Heart left ventricle (tissue), 16 donors: Measurements from ENCODE around the gene STUM. TPM values are rescaled to one million over a fixed set of nuclear protein-coding genes. Genes with fewer than 3 reads are reported as not detected.

ENCODE experiments used
- ATAC-seq, 4 donors: fragments of 200-7000 bp; cut with Tn5 transposase; one replicate each; pipeline ENCODE4 v1.9.1; 2020 to 2022; ENCODE audit warnings: moderate library complexity in 4 of 4, mild to moderate bottlenecking in 3 of 4, moderate number of reproducible peaks in 1 of 4
- DNase-seq, 5 donors: peaks; one replicate each; pipeline ENCODE4 v3.0.0-alpha.2; 2020
- H3K27ac ChIP-seq, 12 donors: fragments of 200-600 bp; sonication (generic) in 4 of 12; one replicate each; pipeline versions ENCODE4 v1.5.0 to v1.8.0; 2016 to 2022; ENCODE audit warnings: mild to moderate bottlenecking in 2 of 12
- H3K27me3 ChIP-seq, 9 donors: fragments of 200-600 bp; sonication (generic) in 2 of 9; one replicate each; pipeline versions ENCODE4 v1.5.1 to v1.8.0; 2016 to 2022; ENCODE audit warnings: mild to moderate bottlenecking in 3 of 9
- H3K36me3 ChIP-seq, 9 donors: fragments of 200-600 bp; sonication (generic) in 2 of 9; one replicate each; pipeline versions ENCODE4 v1.5.0 to v1.8.0; 2018 to 2022; ENCODE audit warnings: mild to moderate bottlenecking in 2 of 9
- H3K4me1 ChIP-seq, 12 donors: fragments of 200-600 bp; sonication (generic) in 4 of 12; one replicate each; pipeline versions ENCODE4 v1.5.0 to v1.8.0; 2016 to 2022; ENCODE audit warnings: mild to moderate bottlenecking in 3 of 12
- H3K4me3 ChIP-seq, 12 donors: fragments of 200-600 bp; sonication (generic) in 4 of 12; one replicate each; pipeline versions ENCODE4 v1.5.0 to v1.8.0; 2017 to 2022; ENCODE audit warnings: mild to moderate bottlenecking in 9 of 12, moderate library complexity in 4 of 12
- H3K9me3 ChIP-seq, 12 donors: fragments of 200-600 bp; sonication (generic) in 4 of 12; one replicate each; pipeline versions ENCODE4 v1.5.0 to v1.8.0; 2016 to 2022; ENCODE audit warnings: mild to moderate bottlenecking in 1 of 12
- POLR2A ChIP-seq, 2 donors: fragments of 450-650 bp; IDR thresholded peaks; one replicate each; pipeline ENCODE4 v1.6.1; 2017; ENCODE audit warnings: antibody characterized with exemption in 2 of 2, mild to moderate bottlenecking in 2 of 2, moderate library complexity in 2 of 2
- WGBS, 4 donors: extraction: QIAGEN DNeasy Blood & Tissue Kit in 2 of 4; methylation state at CpG; one replicate each; pipeline versions ENCODE4 v1.1.5 to v1.1.7; 2013 to 2018; 5-methylcytosine and 5-hydroxymethylcytosine counted together
- intact Hi-C, 10 donors: fragments of 100-400 bp; cut with DNase I; formaldehyde crosslinking; loops; one replicate each; pipeline versions ENCODE4 v1.11.1 to v1.14.2; 2022
- polyA plus RNA-seq, 2 donors: library from polyadenylated mRNA; stranded (reverse); fragments of 200-250 nt; gene quantifications; one replicate each; pipeline ENCODE4 v1.2.3, GENCODE V29; 2013
- total RNA-seq, 9 donors: library from RNA; depleted of rRNA in 2 of 9; stranded (reverse); fragments of >200 nt in 2 of 9; fragmentation: NEBNext Ultra II Directional in 3 of 9; extraction: Animal tissue kit (Norgen Biotek cat#: 25700) in 3 of 9; gene quantifications; one replicate each; pipeline versions ENCODE4 v1.1.0 to v1.2.4, GENCODE V29; 2016 to 2023
- TF ChIP-seq, protein P1 (sequence below), 12 donors: fragments of 200-600 bp; sonication (generic) in 4 of 12; IDR thresholded peaks; one replicate each; pipeline versions ENCODE4 v1.5.0 to v1.8.0; 2018 to 2022; ENCODE audit warnings: antibody characterized with exemption in 12 of 12, mild to moderate bottlenecking in 5 of 12
- donor health status: ischemic (EF 13 %, LVEDD 7.1; RV severe dilation, severe dysfunction).
- donor health status: healthy with polysubstance abuse.
- donor health status: DM: no; HTN: yes; CAD: no.
- donor health status: DM: no; HTN: no; CAD: no.
- donor health status: ischemic (EF 25% LVEDD 6.9; RV normal size, moderate dysfunction).
- donor health status: ischemic (EF 25% LVEDD 5.7; RV mildly dilated, moderate dysfunction).
- donor health status: healthy.
- donor health status: DM: yes; HTN: yes; CAD: no.
- donor health status: ischemic (EF 35%, LVEDD 5.7; RV mildly dilated, moderate dysfunction).
- donor health status: nonischemic (EF 11% LVEDD 7.7; RV severe dilation, severe dysfunction).
- donor health status: DM: yes; HTN: yes; CAD: no.
- donor health status: PGD.
- donor health status: ischemic (EF 29% LVEDD 5.4; RV normal size, mild dysfunction).
- donor health status: nonischemic (EF 23%, LVEDD 6.1; RV moderate dilation, normal function).

STUM gene
- total and polyA plus RNA-seq, 11 donors: 0.39 to 1.7 (median 0.97) TPM

DNA sequence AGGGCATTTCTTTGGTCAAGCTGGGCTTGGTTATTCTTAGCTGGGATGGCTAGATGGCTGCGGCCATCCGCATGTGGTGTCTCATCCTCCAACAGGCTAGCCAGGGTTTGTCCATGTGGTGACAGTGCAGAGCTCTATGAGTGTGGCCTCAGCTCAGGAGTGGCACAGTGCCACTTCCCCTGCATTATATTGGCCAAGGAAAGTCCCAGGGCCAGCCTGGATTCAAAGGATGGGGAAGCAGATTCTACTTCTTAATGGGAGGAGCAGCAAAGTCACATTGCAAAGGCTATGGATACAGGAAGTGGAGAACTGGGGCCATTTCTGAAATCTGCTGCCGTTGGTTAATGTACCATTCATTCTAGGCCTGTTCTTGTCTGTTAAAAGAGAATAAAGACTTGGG, 34.4 kb downstream of the STUM start:
- Histone ChIP-seq H3K27ac (no peak overlapping the region), H3K4me1 (peaks cover 0 to under 1% (median 0%) of the 10 kb centered on the region in 12 donors), H3K9me3 (peaks cover 0 to 4% (median 0%) of the 10 kb centered on the region in 12 donors), H3K4me3 (no peak overlapping the region), H3K36me3 (no peaks in the 10 kb centered on the region), H3K27me3 (no peaks in the 10 kb centered on the region)
- DNase-seq (no peak), ATAC-seq (no peak)
- intact Hi-C loops: no loop called here
- TF ChIP-seq, protein P1, sequence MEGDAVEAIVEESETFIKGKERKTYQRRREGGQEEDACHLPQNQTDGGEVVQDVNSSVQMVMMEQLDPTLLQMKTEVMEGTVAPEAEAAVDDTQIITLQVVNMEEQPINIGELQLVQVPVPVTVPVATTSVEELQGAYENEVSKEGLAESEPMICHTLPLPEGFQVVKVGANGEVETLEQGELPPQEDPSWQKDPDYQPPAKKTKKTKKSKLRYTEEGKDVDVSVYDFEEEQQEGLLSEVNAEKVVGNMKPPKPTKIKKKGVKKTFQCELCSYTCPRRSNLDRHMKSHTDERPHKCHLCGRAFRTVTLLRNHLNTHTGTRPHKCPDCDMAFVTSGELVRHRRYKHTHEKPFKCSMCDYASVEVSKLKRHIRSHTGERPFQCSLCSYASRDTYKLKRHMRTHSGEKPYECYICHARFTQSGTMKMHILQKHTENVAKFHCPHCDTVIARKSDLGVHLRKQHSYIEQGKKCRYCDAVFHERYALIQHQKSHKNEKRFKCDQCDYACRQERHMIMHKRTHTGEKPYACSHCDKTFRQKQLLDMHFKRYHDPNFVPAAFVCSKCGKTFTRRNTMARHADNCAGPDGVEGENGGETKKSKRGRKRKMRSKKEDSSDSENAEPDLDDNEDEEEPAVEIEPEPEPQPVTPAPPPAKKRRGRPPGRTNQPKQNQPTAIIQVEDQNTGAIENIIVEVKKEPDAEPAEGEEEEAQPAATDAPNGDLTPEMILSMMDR (IDR thresholded peaks at IDR 0.05): no peak
- no peak for TF ChIP-seq POLR2A (IDR thresholded peaks at IDR 0.05)
- WGBS, 4 donors: 90 to 94% (median 92%) methylated on average over 3 of the region's 3 CpGs

DNA sequence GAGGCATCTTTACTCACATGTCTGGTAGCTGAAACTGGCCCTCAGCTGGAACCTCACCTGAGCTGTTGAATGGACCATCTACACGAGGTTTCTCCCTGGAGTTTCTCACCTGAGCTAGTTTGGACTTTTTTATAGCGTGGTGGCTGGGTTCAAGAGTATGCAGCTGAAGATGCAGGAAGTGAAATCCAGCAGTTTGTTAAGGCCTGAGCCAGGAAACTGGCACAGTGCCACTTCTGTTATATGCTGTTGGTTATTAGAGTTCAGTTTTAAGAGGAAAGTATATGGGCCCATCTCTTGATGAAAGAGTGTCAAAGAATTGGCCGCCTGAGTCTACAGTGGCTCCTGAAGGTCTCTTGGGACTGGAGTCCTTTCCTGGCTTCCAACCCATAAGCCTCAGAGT, 35.6 kb downstream of the STUM start:
- DNase-seq (no peak), ATAC-seq (no peak)
- TF ChIP-seq, protein P1 (IDR thresholded peaks at IDR 0.05): no peak
- no peak for TF ChIP-seq POLR2A (IDR thresholded peaks at IDR 0.05)
- Histone ChIP-seq H3K4me1 (peaks cover 0 to 12% (median 0%) of the 10 kb centered on the region in 12 donors), H3K9me3 (peaks cover 0 to 4% (median 0%) of the 10 kb centered on the region in 12 donors), H3K27me3 (no peaks in the 10 kb centered on the region), H3K4me3 (no peak overlapping the region), H3K36me3 (no peaks in the 10 kb centered on the region), H3K27ac (no peak overlapping the region)
- intact Hi-C loops: no loop called here
- 59 to 83% (median 70%) methylated on average over 3 of the region's 3 CpGs for WGBS, 4 donors

- intact Hi-C loops: no loop called here
- Histone ChIP-seq H3K4me1 (peaks cover 0 to 12% (median 0%) of the 10 kb centered on the region in 12 donors), H3K9me3 (no peaks in the 10 kb centered on the region), H3K27me3 (no peaks in the 10 kb centered on the region), H3K27ac (no peak overlapping the region), H3K36me3 (no peaks in the 10 kb centered on the region), H3K4me3 (no peak overlapping the region)
- DNase-seq: no peak
- TF ChIP-seq, protein P1 (IDR thresholded peaks at IDR 0.05): no peak
- TF ChIP-seq POLR2A (IDR thresholded peaks at IDR 0.05): no peak
- no peak for ATAC-seq
- 92 to 94% (median 93%) methylated on average over 7 of the region's 7 CpGs for WGBS, 4 donors
Measured at GRCh38 chr1:226586116-226586515, 37.6 kb downstream of the STUM start.

DNA sequence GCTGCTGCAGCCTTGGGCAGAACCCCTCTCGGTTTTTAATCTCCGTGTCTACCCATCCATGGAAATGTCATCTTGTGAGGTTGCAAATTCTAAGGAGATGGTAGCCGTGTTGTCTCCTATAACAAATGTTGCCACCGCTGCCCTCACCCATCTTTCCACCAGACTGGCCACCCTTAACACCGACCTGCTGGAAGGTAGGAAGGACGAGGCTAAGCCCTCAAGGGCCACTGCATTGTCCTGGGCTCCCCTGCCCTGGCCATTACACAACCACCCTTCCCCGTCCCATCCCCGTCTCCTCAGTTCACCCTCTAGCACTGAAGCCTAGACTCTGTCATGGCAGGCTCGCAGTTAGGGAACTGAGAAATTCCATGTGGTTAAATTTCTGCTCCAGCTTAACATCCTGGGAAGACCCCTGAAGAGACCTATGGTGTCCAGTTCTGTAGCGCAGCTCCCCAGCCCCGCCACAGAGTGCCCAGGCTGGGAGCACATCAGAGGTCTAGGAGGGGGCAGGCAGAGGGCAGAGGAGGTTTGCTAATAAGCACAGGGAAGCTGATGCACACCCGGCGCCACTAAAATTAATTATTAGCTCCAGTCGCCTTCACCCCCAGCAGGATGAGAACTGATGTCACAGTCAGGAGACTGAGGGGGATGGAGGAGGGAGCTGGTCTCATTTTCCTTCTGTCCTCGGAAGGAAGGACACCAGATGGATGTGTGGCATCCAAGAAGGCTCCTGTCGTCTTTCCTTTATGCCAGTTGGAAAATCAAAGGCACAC, 38.3 kb downstream of the STUM start:
- TF ChIP-seq POLR2A (IDR thresholded peaks at IDR 0.05): no peak
- TF ChIP-seq, protein P1 (IDR thresholded peaks at IDR 0.05): no peak
- DNase-seq: no peak
- ATAC-seq: no peak
- H3K27ac ChIP-seq: no peak overlapping the region
- H3K36me3 ChIP-seq: no peaks in the 10 kb centered on the region
- H3K9me3 ChIP-seq: no peaks in the 10 kb centered on the region
- peaks cover 0 to 12% (median 0%) of the 10 kb centered on the region in 12 donors for H3K4me1 ChIP-seq
- H3K4me3 ChIP-seq: no peak overlapping the region
- H3K27me3 ChIP-seq: no peaks in the 10 kb centered on the region
- 87 to 89% (median 88%) methylated on average over 16 of the region's 16 CpGs for WGBS, 4 donors
- intact Hi-C loops: no loop called here
